Stomach (tissue), 4 donors: Measurements from ENCODE around the gene KCNAB1.

Experiments
- EP300 ChIP-seq: sonication (generic); formaldehyde crosslinking; IDR thresholded peaks from one replicate; pipeline ENCODE4 v1.6.1; 2017; ENCODE audit warnings: antibody characterized with exemption
- POLR2A ChIP-seq, 4 donors: fragments of 450-650 bp; IDR thresholded peaks; one replicate each; pipeline ENCODE4 v1.6.1; 2016; ENCODE audit warnings: antibody characterized with exemption in 4 of 4, control low read depth in 2 of 4, mild to moderate bottlenecking in 1 of 4, moderate library complexity in 1 of 4
- POLR2AphosphoS5 ChIP-seq, 3 donors: sonication (generic); formaldehyde crosslinking; IDR thresholded peaks; one replicate each; pipeline ENCODE4 v1.6.1; 2016; ENCODE audit warnings: antibody characterized with exemption in 3 of 3
- TF ChIP-seq, protein P1 (sequence below), 7 experiments: fragments of 450-650 bp in 4 of 7; fragments of 200-600 bp in 3 of 7; sonication (generic) in 3 of 7; IDR thresholded peaks; one replicate each; pipeline ENCODE4 v1.5.1; 2016 to 2019; ENCODE audit warnings: antibody characterized with exemption in 7 of 7, control low read depth in 2 of 7, mild to moderate bottlenecking in 1 of 7

DNA sequence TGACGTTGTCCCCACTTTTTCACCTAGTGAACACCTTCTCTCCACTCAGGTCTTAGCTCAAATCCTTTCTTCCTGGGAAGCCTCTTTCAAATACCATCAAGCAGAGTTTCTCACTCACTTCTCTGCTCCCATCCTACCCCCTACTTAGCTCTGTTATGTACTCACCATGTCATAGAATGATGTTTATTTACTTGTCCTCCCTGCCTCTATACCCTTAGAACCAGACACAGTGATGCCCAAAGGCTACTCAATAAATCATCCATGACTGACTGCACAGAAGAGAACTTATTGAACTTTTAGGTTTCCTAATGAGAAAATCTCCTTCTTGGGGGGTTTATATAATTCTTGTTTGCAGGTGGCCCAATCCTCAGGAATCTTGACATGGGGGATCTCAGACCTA lies 280.4 kb downstream of the KCNAB1 start:
- TF ChIP-seq, protein P1, sequence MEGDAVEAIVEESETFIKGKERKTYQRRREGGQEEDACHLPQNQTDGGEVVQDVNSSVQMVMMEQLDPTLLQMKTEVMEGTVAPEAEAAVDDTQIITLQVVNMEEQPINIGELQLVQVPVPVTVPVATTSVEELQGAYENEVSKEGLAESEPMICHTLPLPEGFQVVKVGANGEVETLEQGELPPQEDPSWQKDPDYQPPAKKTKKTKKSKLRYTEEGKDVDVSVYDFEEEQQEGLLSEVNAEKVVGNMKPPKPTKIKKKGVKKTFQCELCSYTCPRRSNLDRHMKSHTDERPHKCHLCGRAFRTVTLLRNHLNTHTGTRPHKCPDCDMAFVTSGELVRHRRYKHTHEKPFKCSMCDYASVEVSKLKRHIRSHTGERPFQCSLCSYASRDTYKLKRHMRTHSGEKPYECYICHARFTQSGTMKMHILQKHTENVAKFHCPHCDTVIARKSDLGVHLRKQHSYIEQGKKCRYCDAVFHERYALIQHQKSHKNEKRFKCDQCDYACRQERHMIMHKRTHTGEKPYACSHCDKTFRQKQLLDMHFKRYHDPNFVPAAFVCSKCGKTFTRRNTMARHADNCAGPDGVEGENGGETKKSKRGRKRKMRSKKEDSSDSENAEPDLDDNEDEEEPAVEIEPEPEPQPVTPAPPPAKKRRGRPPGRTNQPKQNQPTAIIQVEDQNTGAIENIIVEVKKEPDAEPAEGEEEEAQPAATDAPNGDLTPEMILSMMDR (IDR thresholded peaks at IDR 0.05): no peak
- no peak for TF ChIP-seq POLR2AphosphoS5 (IDR thresholded peaks at IDR 0.05)
- no peak for TF ChIP-seq POLR2A (IDR thresholded peaks at IDR 0.05)
- no peak for TF ChIP-seq EP300
